ENCODE data around the gene MICU1. TPM values are rescaled to one million over a fixed set of nuclear protein-coding genes. Genes with fewer than 3 reads are reported as not detected.

The MICU1 gene
- polyA plus RNA-seq, 1 of the 3 experiments (the other 2 are of a cell fraction), result 24.6 TPM

DNA sequence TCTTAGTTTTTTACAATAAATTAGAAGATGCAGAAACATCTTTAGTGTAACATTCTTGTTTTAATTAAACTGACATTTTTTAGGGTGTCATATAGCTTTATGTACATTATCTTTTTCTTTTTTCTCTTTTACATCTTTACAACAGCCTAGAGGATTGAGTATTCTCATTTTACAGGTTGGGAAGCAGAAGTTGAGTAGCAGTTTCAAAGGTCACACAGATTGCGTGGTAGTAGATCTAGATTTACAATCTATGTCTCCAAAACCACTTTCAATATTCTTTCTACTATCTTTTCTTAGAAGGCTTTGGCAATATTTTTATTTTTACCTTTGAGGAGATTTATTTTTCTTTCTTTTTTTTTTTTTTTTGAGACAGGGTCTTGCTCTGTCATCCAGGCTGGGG is 47.4 kb upstream of the MICU1 start:
- DNase-seq, result no peak
- CTCF ChIA-PET, result no interaction called here
- Histone ChIP-seq H3K9me2 (no peaks in the 10 kb centered on the region), H3K36me3 (replicated peaks in 1 of 2; ENCODE audit: control insufficient read depth in 1 of 2, insufficient read depth in 2 of 2, low read length in 1 of 2) (no peaks in the 10 kb centered on the region), H3K27me3 (ENCODE audit: insufficient read depth) (no peaks in the 10 kb centered on the region), H3K9ac (no peak overlapping the region), H3K27ac (ENCODE audit: low read depth in 2 of 2, low read length in 1 of 2) (no peak overlapping the region), H3K79me2 (ENCODE audit: insufficient read depth) (no peaks in the 10 kb centered on the region), H2AFZ (ENCODE audit: low read depth) (0 out of 2 replicates have a peak overlapping the region, but pooled peaks have one; percentile 24), H3K4me3 (ENCODE audit: low read depth in 2 of 2, low read length in 1 of 2) (no peak overlapping the region), H3K4me2 (no peak overlapping the region), H3K9me3 (no peaks in the 10 kb centered on the region), H3F3A (replicated peaks; ENCODE audit: insufficient read depth) (peaks cover 3% of the 10 kb centered on the region), H3K4me1 (ENCODE audit: control insufficient read depth in 1 of 2, insufficient read depth in 2 of 2, low read depth in 1 of 2, low read length in 1 of 2) (no peaks in the 10 kb centered on the region), H4K20me1 (ENCODE audit: insufficient read depth) (no peaks in the 10 kb centered on the region)
- 97% methylated on average over 1 of the region's 1 CpG for WGBS (ENCODE audit: low lambda C conversion rate)
- TF ChIP-seq CHD2 (IDR thresholded peaks at IDR 0.05; ENCODE audit: low read length, partially characterized antibody) (no peak), TCF12 (IDR thresholded peaks at IDR 0.05) (no peak), RFX5 (IDR thresholded peaks at IDR 0.05; ENCODE audit: low read length) (no peak), FOXJ3 (CRISPR knock-in tag; IDR thresholded peaks at IDR 0.05) (no peak), GATA2 (CRISPR knock-in tag; IDR thresholded peaks at IDR 0.05) (no peak), ELF1 (IDR thresholded peaks at IDR 0.05) (no peak), RCOR1 (IDR thresholded peaks at IDR 0.05; ENCODE audit: low read length) (no peak), MXI1 (IDR thresholded peaks at IDR 0.05; ENCODE audit: low read depth, low read length) (no peak), YY1 (IDR thresholded peaks at IDR 0.05; ENCODE audit: low read depth) (no peak), MEF2A (IDR thresholded peaks at IDR 0.05; ENCODE audit: borderline replicate concordance, low read depth) (no peak)
- TF ChIP-seq, protein P1, sequence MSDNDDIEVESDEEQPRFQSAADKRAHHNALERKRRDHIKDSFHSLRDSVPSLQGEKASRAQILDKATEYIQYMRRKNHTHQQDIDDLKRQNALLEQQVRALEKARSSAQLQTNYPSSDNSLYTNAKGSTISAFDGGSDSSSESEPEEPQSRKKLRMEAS (IDR thresholded peaks at IDR 0.05; ENCODE audit: low read depth), result no peak
- TF ChIP-seq, protein P2, sequence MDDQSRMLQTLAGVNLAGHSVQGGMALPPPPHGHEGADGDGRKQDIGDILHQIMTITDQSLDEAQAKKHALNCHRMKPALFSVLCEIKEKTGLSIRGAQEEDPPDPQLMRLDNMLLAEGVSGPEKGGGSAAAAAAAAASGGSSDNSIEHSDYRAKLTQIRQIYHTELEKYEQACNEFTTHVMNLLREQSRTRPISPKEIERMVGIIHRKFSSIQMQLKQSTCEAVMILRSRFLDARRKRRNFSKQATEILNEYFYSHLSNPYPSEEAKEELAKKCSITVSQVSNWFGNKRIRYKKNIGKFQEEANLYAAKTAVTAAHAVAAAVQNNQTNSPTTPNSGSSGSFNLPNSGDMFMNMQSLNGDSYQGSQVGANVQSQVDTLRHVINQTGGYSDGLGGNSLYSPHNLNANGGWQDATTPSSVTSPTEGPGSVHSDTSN (IDR thresholded peaks at IDR 0.05), result no peak
- TF ChIP-seq, protein P3, sequence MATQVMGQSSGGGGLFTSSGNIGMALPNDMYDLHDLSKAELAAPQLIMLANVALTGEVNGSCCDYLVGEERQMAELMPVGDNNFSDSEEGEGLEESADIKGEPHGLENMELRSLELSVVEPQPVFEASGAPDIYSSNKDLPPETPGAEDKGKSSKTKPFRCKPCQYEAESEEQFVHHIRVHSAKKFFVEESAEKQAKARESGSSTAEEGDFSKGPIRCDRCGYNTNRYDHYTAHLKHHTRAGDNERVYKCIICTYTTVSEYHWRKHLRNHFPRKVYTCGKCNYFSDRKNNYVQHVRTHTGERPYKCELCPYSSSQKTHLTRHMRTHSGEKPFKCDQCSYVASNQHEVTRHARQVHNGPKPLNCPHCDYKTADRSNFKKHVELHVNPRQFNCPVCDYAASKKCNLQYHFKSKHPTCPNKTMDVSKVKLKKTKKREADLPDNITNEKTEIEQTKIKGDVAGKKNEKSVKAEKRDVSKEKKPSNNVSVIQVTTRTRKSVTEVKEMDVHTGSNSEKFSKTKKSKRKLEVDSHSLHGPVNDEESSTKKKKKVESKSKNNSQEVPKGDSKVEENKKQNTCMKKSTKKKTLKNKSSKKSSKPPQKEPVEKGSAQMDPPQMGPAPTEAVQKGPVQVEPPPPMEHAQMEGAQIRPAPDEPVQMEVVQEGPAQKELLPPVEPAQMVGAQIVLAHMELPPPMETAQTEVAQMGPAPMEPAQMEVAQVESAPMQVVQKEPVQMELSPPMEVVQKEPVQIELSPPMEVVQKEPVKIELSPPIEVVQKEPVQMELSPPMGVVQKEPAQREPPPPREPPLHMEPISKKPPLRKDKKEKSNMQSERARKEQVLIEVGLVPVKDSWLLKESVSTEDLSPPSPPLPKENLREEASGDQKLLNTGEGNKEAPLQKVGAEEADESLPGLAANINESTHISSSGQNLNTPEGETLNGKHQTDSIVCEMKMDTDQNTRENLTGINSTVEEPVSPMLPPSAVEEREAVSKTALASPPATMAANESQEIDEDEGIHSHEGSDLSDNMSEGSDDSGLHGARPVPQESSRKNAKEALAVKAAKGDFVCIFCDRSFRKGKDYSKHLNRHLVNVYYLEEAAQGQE (IDR thresholded peaks at IDR 0.05; ENCODE audit: low read depth, low read length), result no peak
- TF ChIP-seq, protein P4, sequence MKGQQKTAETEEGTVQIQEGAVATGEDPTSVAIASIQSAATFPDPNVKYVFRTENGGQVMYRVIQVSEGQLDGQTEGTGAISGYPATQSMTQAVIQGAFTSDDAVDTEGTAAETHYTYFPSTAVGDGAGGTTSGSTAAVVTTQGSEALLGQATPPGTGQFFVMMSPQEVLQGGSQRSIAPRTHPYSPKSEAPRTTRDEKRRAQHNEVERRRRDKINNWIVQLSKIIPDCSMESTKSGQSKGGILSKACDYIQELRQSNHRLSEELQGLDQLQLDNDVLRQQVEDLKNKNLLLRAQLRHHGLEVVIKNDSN (IDR thresholded peaks at IDR 0.05; ENCODE audit: borderline replicate concordance, low read depth), result no peak
- POLR2A ChIA-PET, result no interaction called here
